ENCODE results near the gene ABLIM2. TPM values are rescaled to one million over a fixed set of nuclear protein-coding genes. Genes with fewer than 3 reads are reported as not detected.

Gene ABLIM2
- total RNA-seq, 1 donor from 2014 or later = 34.1 TPM

GRCh38 chr4:8105306-8106100 lies 53.1 kb downstream of the ABLIM2 start:
- DNase-seq (ENCODE audit: low spot score) = no peak

- DNase-seq (ENCODE audit: low spot score) = no peak
Observed at GRCh38 chr4:8104491-8105305, 53.9 kb downstream of the ABLIM2 start.

- no peak for DNase-seq (ENCODE audit: low spot score)
Observed at GRCh38 chr4:8103421-8104390, 54.9 kb downstream of the ABLIM2 start.

GRCh38 chr4:8102831-8103230 lies 55.8 kb downstream of the ABLIM2 start:
- no peak for DNase-seq (ENCODE audit: low spot score)

- DNase-seq (ENCODE audit: low spot score) = no peak
Observed at GRCh38 chr4:8102076-8102355, 56.6 kb downstream of the ABLIM2 start.

GRCh38 chr4:8101213-8102075 lies 57.2 kb downstream of the ABLIM2 start:
- DNase-seq (ENCODE audit: low spot score) = no peak

- DNase-seq (ENCODE audit: low spot score) = no peak
Observed at GRCh38 chr4:8099981-8100464, 58.6 kb downstream of the ABLIM2 start.

- no peak for DNase-seq (ENCODE audit: low spot score)
Observed at GRCh38 chr4:8098506-8098905, 60.1 kb downstream of the ABLIM2 start.

GRCh38 chr4:8097721-8098345 lies 60.8 kb downstream of the ABLIM2 start:
- DNase-seq (ENCODE audit: low spot score) = no peak

GRCh38 chr4:8097141-8097541 lies 61.5 kb downstream of the ABLIM2 start:
- no peak for DNase-seq (ENCODE audit: low spot score)

GRCh38 chr4:8096690-8097061 lies 61.9 kb downstream of the ABLIM2 start:
- DNase-seq (ENCODE audit: low spot score) = no peak

GRCh38 chr4:8095956-8096689 lies 62.5 kb downstream of the ABLIM2 start:
- no peak for DNase-seq (ENCODE audit: low spot score)

- DNase-seq (ENCODE audit: low spot score) = no peak
Observed at GRCh38 chr4:8093587-8094274, 64.9 kb downstream of the ABLIM2 start.

- no peak for DNase-seq (ENCODE audit: low spot score)
Observed at GRCh38 chr4:8092282-8092681, 66.3 kb downstream of the ABLIM2 start.

- DNase-seq (ENCODE audit: low spot score) = no peak
Observed at GRCh38 chr4:8090744-8091301, 67.8 kb downstream of the ABLIM2 start.

- DNase-seq (ENCODE audit: low spot score) = no peak
Observed at GRCh38 chr4:8090312-8090711, 68.3 kb downstream of the ABLIM2 start.

- DNase-seq (ENCODE audit: low spot score) = no peak
Observed at GRCh38 chr4:8089862-8090261, 68.8 kb downstream of the ABLIM2 start.

- DNase-seq (ENCODE audit: low spot score) = no peak
Observed at GRCh38 chr4:8088966-8089491, 69.6 kb downstream of the ABLIM2 start.

Data from mesenteric fat pad (tissue), 1 donor.